ENCODE results near the gene SH3BP5. TPM values are rescaled to one million over a fixed set of nuclear protein-coding genes. Genes with fewer than 3 reads are reported as not detected.

The SH3BP5 gene
- total RNA-seq, 1 donor from 2014 or later = 9.3 TPM

DNA sequence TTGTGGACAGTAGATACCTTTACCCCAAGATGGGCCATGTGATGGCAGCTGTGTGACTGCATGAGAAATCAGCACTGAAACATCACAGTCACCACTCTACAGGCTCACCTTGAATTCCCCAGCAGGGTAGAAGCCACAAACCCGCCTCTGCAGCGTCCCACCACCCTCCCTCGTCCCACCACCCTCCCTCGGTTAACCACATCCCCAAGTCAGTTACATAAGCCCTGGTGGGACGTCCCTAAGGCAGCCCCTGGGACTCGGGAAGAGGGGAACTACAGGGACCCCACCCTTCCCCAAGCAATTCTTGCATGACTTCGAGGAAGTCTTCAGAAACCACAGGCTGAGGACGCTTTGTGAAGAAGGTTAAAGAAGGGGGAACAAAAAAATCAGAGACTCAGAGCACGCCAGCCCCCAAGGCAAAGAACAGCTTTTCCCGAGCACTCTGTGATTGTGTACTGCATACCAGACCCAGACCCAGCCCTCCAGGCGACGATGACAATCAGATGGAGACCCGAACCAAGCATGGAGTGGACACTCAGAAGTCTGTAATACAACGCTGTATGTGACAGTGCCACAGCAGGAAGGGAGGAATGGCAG lies 60.5 kb downstream of the SH3BP5 start:
- no peaks in the 10 kb centered on the region for H3K36me3 ChIP-seq (ENCODE audit: control insufficient read depth, insufficient read depth, low read length)
- TF ChIP-seq CTCF (IDR thresholded peaks at IDR 0.05; ENCODE audit: insufficient read depth, low read length, poor library complexity, severe bottlenecking) = no peak
- H3K4me3 ChIP-seq (ENCODE audit: low read depth, low read length) = no peak overlapping the region
- no peak for DNase-seq (ENCODE audit: low read depth)
- no peaks in the 10 kb centered on the region for H3K27me3 ChIP-seq (ENCODE audit: control insufficient read depth, insufficient read depth, low read length)

- H3K4me3 ChIP-seq (ENCODE audit: low read depth, low read length) = no peak overlapping the region
- TF ChIP-seq CTCF (IDR thresholded peaks at IDR 0.05; ENCODE audit: insufficient read depth, low read length, poor library complexity, severe bottlenecking) = no peak
- DNase-seq (ENCODE audit: low read depth) = no peak
- H3K36me3 ChIP-seq (ENCODE audit: control insufficient read depth, insufficient read depth, low read length) = no peaks in the 10 kb centered on the region
- no peaks in the 10 kb centered on the region for H3K27me3 ChIP-seq (ENCODE audit: control insufficient read depth, insufficient read depth, low read length)
These were observed 61.4 kb downstream of the SH3BP5 start for GRCh38 chr3:15271030-15271429.

GRCh38 chr3:15269091-15269989 lies 63.0 kb downstream of the SH3BP5 start:
- DNase-seq (ENCODE audit: low read depth) = peak; percentile 75
- H3K27me3 ChIP-seq (ENCODE audit: control insufficient read depth, insufficient read depth, low read length) = no peaks in the 10 kb centered on the region
- no peaks in the 10 kb centered on the region for H3K36me3 ChIP-seq (ENCODE audit: control insufficient read depth, insufficient read depth, low read length)
- TF ChIP-seq CTCF (IDR thresholded peaks at IDR 0.05; ENCODE audit: insufficient read depth, low read length, poor library complexity, severe bottlenecking) = no peak
- H3K4me3 ChIP-seq (ENCODE audit: low read depth, low read length) = no peak overlapping the region

GRCh38 chr3:15268033-15268631 lies 64.3 kb downstream of the SH3BP5 start:
- Histone ChIP-seq H3K27me3 (ENCODE audit: control insufficient read depth, insufficient read depth, low read length) (no peaks in the 10 kb centered on the region), H3K4me3 (ENCODE audit: low read depth, low read length) (no peak overlapping the region), H3K36me3 (ENCODE audit: control insufficient read depth, insufficient read depth, low read length) (no peaks in the 10 kb centered on the region)
- peak; percentile 96 for TF ChIP-seq CTCF (IDR thresholded peaks at IDR 0.05; ENCODE audit: insufficient read depth, low read length, poor library complexity, severe bottlenecking)
- DNase-seq (ENCODE audit: low read depth) = peak; percentile 42

- no peak for DNase-seq (ENCODE audit: low read depth)
- H3K4me3 ChIP-seq (ENCODE audit: low read depth, low read length) = no peak overlapping the region
- H3K27me3 ChIP-seq (ENCODE audit: control insufficient read depth, insufficient read depth, low read length) = no peaks in the 10 kb centered on the region
- no peak for TF ChIP-seq CTCF (IDR thresholded peaks at IDR 0.05; ENCODE audit: insufficient read depth, low read length, poor library complexity, severe bottlenecking)
- H3K36me3 ChIP-seq (ENCODE audit: control insufficient read depth, insufficient read depth, low read length) = no peaks in the 10 kb centered on the region
These were observed 64.9 kb downstream of the SH3BP5 start for GRCh38 chr3:15267502-15267901.
